Heart left ventricle (tissue), 13 donors: ENCODE results near the gene GAL3ST2.

Experiments used
- CTCF ChIP-seq, 12 donors: fragments of 200-600 bp; sonication (generic) in 4 of 12; IDR thresholded peaks; one replicate each; pipeline versions ENCODE4 v1.5.0 to v1.8.0; 2018 to 2022; ENCODE audit warnings: antibody characterized with exemption in 12 of 12, mild to moderate bottlenecking in 5 of 12
- POLR2A ChIP-seq, 2 donors: fragments of 450-650 bp; IDR thresholded peaks; one replicate each; pipeline ENCODE4 v1.6.1; 2017; ENCODE audit warnings: antibody characterized with exemption in 2 of 2, mild to moderate bottlenecking in 2 of 2, moderate library complexity in 2 of 2
- donor health status: ischemic (EF 13 %, LVEDD 7.1; RV severe dilation, severe dysfunction).
- donor health status: DM: no; HTN: yes; CAD: no.
- donor health status: DM: no; HTN: no; CAD: no.
- donor health status: ischemic (EF 25% LVEDD 6.9; RV normal size, moderate dysfunction).
- donor health status: ischemic (EF 25% LVEDD 5.7; RV mildly dilated, moderate dysfunction).
- donor health status: ischemic (EF 35%, LVEDD 5.7; RV mildly dilated, moderate dysfunction).
- donor health status: nonischemic (EF 11% LVEDD 7.7; RV severe dilation, severe dysfunction).
- donor health status: DM: yes; HTN: yes; CAD: no.
- donor health status: PGD.
- donor health status: ischemic (EF 29% LVEDD 5.4; RV normal size, mild dysfunction).
- donor health status: nonischemic (EF 23%, LVEDD 6.1; RV moderate dilation, normal function).

- TF ChIP-seq POLR2A (IDR thresholded peaks at IDR 0.05) (no peak), CTCF (IDR thresholded peaks at IDR 0.05) (no peak)
Measured at GRCh38 chr2:241822264-241822623, 45.6 kb downstream of the GAL3ST2 start.
